H9 (cell line): ENCODE results near the gene TXNRD1. TPM values are rescaled to one million over a fixed set of nuclear protein-coding genes. Genes with fewer than 3 reads are reported as not detected.
A peak's percentile ranks its signal among the peaks of the same experiment; 100 is the strongest.

ENCODE experiments used
- DNase-seq: peaks from one replicate; pipeline ENCODE4 v3.0.0-alpha.2; 2017
- H2AFZ ChIP-seq: one replicate; pipeline ENCODE4 v1.6.1; 2013; ENCODE audit warnings: mild to moderate bottlenecking, low read length, control low read depth, moderate library complexity
- H2AK5ac ChIP-seq: 2 replicates; pipeline ENCODE4 v1.6.1; 2013; ENCODE audit warnings: low read length, control low read depth, mixed read lengths; ENCODE audit not compliant: insufficient read length
- H2BK120ac ChIP-seq: one replicate; pipeline ENCODE4 v1.6.1; 2013; ENCODE audit warnings: low read depth, mild to moderate bottlenecking, low read length, control low read depth, inconsistent platforms; ENCODE audit not compliant: poor library complexity, severe bottlenecking
- H2BK12ac ChIP-seq: 2 replicates; pipeline ENCODE4 v1.6.1; 2013; ENCODE audit warnings: low read length, control low read depth, mixed read lengths, low read depth; ENCODE audit not compliant: insufficient read length
- H2BK15ac ChIP-seq: 2 replicates; pipeline ENCODE4 v1.6.1; 2013; ENCODE audit warnings: low read depth, low read length, control low read depth
- H2BK20ac ChIP-seq: one replicate; pipeline ENCODE4 v1.6.1; 2013; ENCODE audit warnings: low read depth, mild to moderate bottlenecking, low read length, control low read depth, inconsistent platforms; ENCODE audit not compliant: poor library complexity, severe bottlenecking
- H2BK5ac ChIP-seq: 2 replicates; pipeline ENCODE4 v1.6.1; 2013; ENCODE audit warnings: low read length, control low read depth, mixed read lengths; ENCODE audit not compliant: insufficient read length
- H3K14ac ChIP-seq: 2 replicates; pipeline ENCODE4 v1.6.1; 2013; ENCODE audit warnings: low read length, control low read depth; ENCODE audit not compliant: insufficient read depth
- H3K18ac ChIP-seq: 2 replicates; pipeline ENCODE4 v1.6.1; 2013; ENCODE audit warnings: low read depth, mild to moderate bottlenecking, mixed read lengths, low read length, control low read depth; ENCODE audit not compliant: insufficient read length
- H3K23ac ChIP-seq: 2 replicates; pipeline ENCODE4 v1.6.1; 2013; ENCODE audit warnings: low read length, control low read depth, mixed read lengths, low read depth; ENCODE audit not compliant: insufficient read length
- H3K23me2 ChIP-seq: 2 replicates; pipeline ENCODE4 v1.6.1; 2013; ENCODE audit warnings: low read depth, mild to moderate bottlenecking, mixed read lengths, low read length, control low read depth; ENCODE audit not compliant: insufficient read length, poor library complexity, severe bottlenecking
- H3K27ac ChIP-seq: 2 replicates; pipeline ENCODE4 v1.5.1; 2013; ENCODE audit warnings: low read length, control low read depth, mixed read lengths, low read depth; ENCODE audit not compliant: insufficient read length
- H3K27me3 ChIP-seq: 2 replicates; pipeline ENCODE4 v1.6.1; 2013; ENCODE audit warnings: low read length, control low read depth, inconsistent platforms; ENCODE audit not compliant: insufficient read depth
- H3K4ac ChIP-seq: 2 replicates; pipeline ENCODE4 v1.6.1; 2013; ENCODE audit warnings: low read depth, mild to moderate bottlenecking, control low read depth, inconsistent platforms, low read length, moderate library complexity
- H3K4me1 ChIP-seq: 2 replicates; pipeline ENCODE4 v1.6.1; 2013; ENCODE audit warnings: low read length, control low read depth, inconsistent platforms; ENCODE audit not compliant: insufficient read depth
- H3K4me2 ChIP-seq: 2 replicates; pipeline ENCODE4 v1.6.1; 2013; ENCODE audit warnings: low read length, control low read depth, mixed read lengths; ENCODE audit not compliant: insufficient read length, insufficient read depth
- H3K56ac ChIP-seq: 2 replicates; pipeline ENCODE4 v1.6.1; 2013; ENCODE audit warnings: low read depth, mild to moderate bottlenecking, mixed read lengths, low read length, control low read depth; ENCODE audit not compliant: insufficient read length
- H3K79me1 ChIP-seq: 2 replicates; pipeline ENCODE4 v1.6.1; 2013; ENCODE audit warnings: low read depth, mild to moderate bottlenecking, moderate library complexity, low read length, control low read depth, inconsistent platforms; ENCODE audit not compliant: insufficient read depth, poor library complexity, severe bottlenecking
- H3K79me2 ChIP-seq: 2 replicates; pipeline ENCODE4 v1.6.1; 2013; ENCODE audit warnings: low read length, control low read depth, inconsistent platforms; ENCODE audit not compliant: insufficient read depth
- H3K9ac ChIP-seq: 2 replicates; pipeline ENCODE4 v1.6.1; 2013; ENCODE audit warnings: low read length, control low read depth, mixed read lengths; ENCODE audit not compliant: insufficient read length; ENCODE audit errors: extremely low read depth
- H3K9me3 ChIP-seq: one replicate; pipeline ENCODE4 v1.6.1; 2013; ENCODE audit warnings: low read depth, low read length, inconsistent platforms; ENCODE audit not compliant: control insufficient read depth
- H3T11ph ChIP-seq: one replicate; pipeline ENCODE4 v1.6.1; 2013; ENCODE audit warnings: mild to moderate bottlenecking, low read length, control low read depth, inconsistent platforms
- H4K20me1 ChIP-seq: one replicate; pipeline ENCODE4 v1.6.1; 2013; ENCODE audit not compliant: control insufficient read depth, insufficient read length, insufficient read depth
- H4K5ac ChIP-seq: 2 replicates; pipeline ENCODE4 v1.6.1; 2013; ENCODE audit warnings: low read depth, mild to moderate bottlenecking, mixed read lengths, low read length, control low read depth; ENCODE audit not compliant: insufficient read length
- H4K8ac ChIP-seq: replicated peaks from 2 replicates; pipeline ENCODE4 v1.6.1; 2013; ENCODE audit warnings: low read length, control low read depth, mixed read lengths, low read depth; ENCODE audit not compliant: insufficient read length
- H4K91ac ChIP-seq: 2 replicates; pipeline ENCODE4 v1.6.1; 2013; ENCODE audit warnings: low read depth, mild to moderate bottlenecking, moderate library complexity, mixed read lengths, low read length, control low read depth; ENCODE audit not compliant: insufficient read length
- H3K27ac Mint-ChIP-seq, 3 experiments: 2 replicates in 2 of 3; 3 replicates in 1 of 3; pipeline ENCODE4 v1.8.0; 2020 to 2021; ENCODE audit warnings: mixed read lengths in 3 of 3, mild to moderate bottlenecking in 1 of 3, moderate library complexity in 1 of 3
- H3K27me3 Mint-ChIP-seq: 2 replicates; pipeline ENCODE4 v1.8.0; 2021; ENCODE audit warnings: low read depth, mild to moderate bottlenecking, moderate library complexity, mixed read lengths
- H3K36me3 Mint-ChIP-seq, 3 experiments: 2 replicates in 2 of 3; 3 replicates in 1 of 3; pipeline ENCODE4 v1.8.0; 2020 to 2021; ENCODE audit warnings: low read depth in 3 of 3, mixed read lengths in 3 of 3; ENCODE audit not compliant: insufficient read depth in 1 of 3
- H3K4me1 Mint-ChIP-seq, 2 experiments: 2 replicates each; pipeline ENCODE4 v1.8.0; 2020; ENCODE audit warnings: mixed read lengths in 2 of 2
- H3K4me3 Mint-ChIP-seq, 2 experiments: 2 replicates in 1 of 2; 3 replicates in 1 of 2; pipeline ENCODE4 v1.8.0; 2020 to 2021; ENCODE audit warnings: mild to moderate bottlenecking in 2 of 2, mixed read lengths in 2 of 2, moderate library complexity in 1 of 2
- H3K9me3 Mint-ChIP-seq, 2 experiments: 2 replicates in 1 of 2; 3 replicates in 1 of 2; pipeline ENCODE4 v1.8.0; 2020; ENCODE audit warnings: mild to moderate bottlenecking in 2 of 2, mixed read lengths in 2 of 2, moderate library complexity in 1 of 2
- CTCF ChIP-seq: fragments of 200-600 bp; sonication (generic); conservative IDR thresholded peaks from 3 replicates; pipeline ENCODE4 v1.8.0; 2021; ENCODE audit warnings: antibody characterized with exemption, mild to moderate bottlenecking
- WGBS: extraction: QIAGEN DNeasy Blood & Tissue Kit; methylation state at CpG from one replicate; pipeline ENCODE4 v1.1.7; 2013; ENCODE audit warnings: missing lambda C conversion rate, low lambda C conversion rate, mixed read lengths; ENCODE audit not compliant: insufficient read length; ENCODE audit errors: extremely low coverage; 5-methylcytosine and 5-hydroxymethylcytosine counted together
- total RNA-seq: library from RNA; stranded (reverse); gene quantifications from 2 replicates; pipeline ENCODE4 v1.2.1, GENCODE V29; 2021

The TXNRD1 gene
- total RNA-seq, 1 experiment from 2014 or later: 100 TPM

DNA sequence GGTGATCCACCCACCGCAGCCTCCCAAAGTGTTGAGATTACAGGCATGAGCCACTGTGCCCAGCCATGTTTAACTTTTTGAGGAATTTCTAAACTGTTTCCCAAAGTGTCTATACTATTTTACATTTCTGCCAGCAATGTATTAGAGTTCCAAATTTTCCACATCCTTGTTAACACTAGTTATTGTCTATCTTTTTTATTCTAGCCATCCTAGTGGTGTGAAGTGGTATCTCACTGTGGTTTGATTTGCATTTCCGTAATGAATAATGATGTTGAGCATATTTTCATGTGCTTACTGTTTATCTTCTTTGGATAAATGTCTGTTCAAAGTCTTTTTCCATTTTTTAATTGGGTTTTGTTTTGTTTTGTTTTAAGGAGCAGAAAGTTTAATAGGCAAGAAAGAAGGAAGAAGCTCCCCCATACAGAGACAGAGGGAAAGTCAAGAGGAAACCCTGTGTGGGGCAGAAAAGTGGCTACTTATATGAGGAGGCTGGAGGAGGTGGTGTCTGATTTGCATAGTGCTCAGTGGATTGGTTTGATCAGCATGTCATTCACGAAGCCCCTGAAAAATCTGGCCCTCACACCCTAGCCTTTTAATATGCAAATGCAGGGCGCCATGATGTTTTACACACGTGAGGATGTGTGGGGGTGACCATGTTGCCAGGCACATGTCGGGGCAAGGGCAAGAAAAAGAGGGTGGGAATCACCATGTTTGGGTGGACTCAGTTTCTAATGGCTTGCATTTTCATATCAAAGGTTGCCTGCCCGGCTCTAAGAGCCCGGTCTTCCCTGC, 14.9 kb downstream of the TXNRD1 start:
- Histone ChIP-seq H3K18ac (no peak overlapping the region), H3K23ac (no peak overlapping the region), H3K79me2 (no peaks in the 10 kb centered on the region), H4K8ac (no peak overlapping the region), H3K79me1 (no peaks in the 10 kb centered on the region), H3K9ac (no peak overlapping the region), H4K91ac (no peak overlapping the region), H3K27ac (no peak overlapping the region), H3K27me3 (no peaks in the 10 kb centered on the region), H3K23me2 (no peaks in the 10 kb centered on the region), H4K5ac (no peak overlapping the region), H3K4me1 (no peaks in the 10 kb centered on the region), H2BK5ac (no peak overlapping the region), H4K20me1 (no peaks in the 10 kb centered on the region), H2AFZ (no peak overlapping the region), H3K14ac (no peak overlapping the region), H3K4me2 (no peak overlapping the region), H2BK120ac (no peak overlapping the region), H3T11ph (no peak overlapping the region), H2AK5ac (no peak overlapping the region), H2BK12ac (no peak overlapping the region), H2BK20ac (no peak overlapping the region), H3K9me3 (no peaks in the 10 kb centered on the region), H2BK15ac (no peak overlapping the region), H3K4ac (no peak overlapping the region), H3K56ac (no peak overlapping the region)
- Mint-ChIP-seq H3K27me3 (peaks cover 5% of the 10 kb centered on the region), H3K9me3 (peaks cover 36 to 41% of the 10 kb centered on the region in 2 experiments), H3K27ac (no peak overlapping the region), H3K4me1 (peaks cover 5 to 6% of the 10 kb centered on the region in 2 experiments), H3K36me3 (peaks cover 10 to 19% (median 19%) of the 10 kb centered on the region in 3 experiments), H3K4me3 (no peak overlapping the region)
- peak; percentile 90 for DNase-seq
- TF ChIP-seq CTCF: peak; percentile 41; the same call in 1 of the 3 replicates
- no CpG with 5 or more reads among the region's 8 CpGs for WGBS
